H1 (cell line): ENCODE results near the gene ZRANB3.

Experiments
- EGR1 ChIP-seq: IDR thresholded peaks from 2 replicates; pipeline ENCODE4 v1.6.1; 2011; ENCODE audit warnings: low read depth, low read length, borderline replicate concordance
- GABPA ChIP-seq: IDR thresholded peaks from 2 replicates; pipeline ENCODE4 v1.6.1; 2011; ENCODE audit warnings: mild to moderate bottlenecking, low read length, moderate library complexity, borderline replicate concordance; ENCODE audit not compliant: insufficient read depth
- POLR2A ChIP-seq, 2 experiments: IDR thresholded peaks; 1 replicate in 1 of 2; 2 replicates in 1 of 2; pipeline ENCODE4 v1.6.1; 2011; ENCODE audit warnings: low read depth in 2 of 2, low read length in 2 of 2, mild to moderate bottlenecking in 2 of 2; ENCODE audit errors: control extremely low read depth in 1 of 2
- RFX5 ChIP-seq: IDR thresholded peaks from 2 replicates; pipeline ENCODE4 v1.6.1; 2011; ENCODE audit warnings: low read depth, low read length, improper control_type of control experiment, borderline replicate concordance
- SIN3A ChIP-seq, 2 experiments: IDR thresholded peaks in 1 of 2; conservative IDR thresholded peaks in 1 of 2; 2 replicates each; pipeline ENCODE4 v1.6.1; 2011 to 2012; ENCODE audit warnings: low read length in 2 of 2, improper control_type of control experiment in 1 of 2, low read depth in 1 of 2, mild to moderate bottlenecking in 1 of 2
- TF ChIP-seq, protein P1 (sequence below), 3 experiments: IDR thresholded peaks; 1 replicate in 2 of 3; 2 replicates in 1 of 3; pipeline versions ENCODE4 v1.5.1 to v1.6.1; 2011; ENCODE audit warnings: low read length in 3 of 3, mild to moderate bottlenecking in 3 of 3, inconsistent platforms in 2 of 3, low read depth in 1 of 3, moderate library complexity in 1 of 3; ENCODE audit not compliant: insufficient read depth in 1 of 3; ENCODE audit errors: control extremely low read depth in 1 of 3
- TF ChIP-seq, protein P2 (sequence below): IDR thresholded peaks from 2 replicates; pipeline ENCODE4 v1.6.1; 2011; ENCODE audit warnings: low read length, improper control_type of control experiment

DNA sequence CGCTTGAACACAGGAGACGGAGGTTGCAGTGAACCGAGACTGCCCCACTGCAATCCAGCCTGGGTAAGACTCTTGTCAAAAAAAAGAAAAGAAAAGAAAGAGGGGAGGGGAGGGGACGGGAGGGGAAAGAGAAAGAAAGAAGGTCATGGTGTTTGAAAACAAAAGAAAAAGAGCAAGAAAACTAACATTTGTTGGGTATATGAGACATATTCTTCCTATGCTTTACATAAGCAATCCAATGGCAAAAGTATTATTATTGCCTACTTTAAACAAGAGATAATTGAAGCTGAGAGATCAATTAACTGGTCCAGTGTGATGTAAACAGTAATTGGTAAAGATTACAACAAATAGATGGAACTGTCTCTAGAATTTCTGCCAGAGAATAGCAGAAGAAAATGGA, 157.3 kb downstream of the ZRANB3 start:
- TF ChIP-seq, protein P1, sequence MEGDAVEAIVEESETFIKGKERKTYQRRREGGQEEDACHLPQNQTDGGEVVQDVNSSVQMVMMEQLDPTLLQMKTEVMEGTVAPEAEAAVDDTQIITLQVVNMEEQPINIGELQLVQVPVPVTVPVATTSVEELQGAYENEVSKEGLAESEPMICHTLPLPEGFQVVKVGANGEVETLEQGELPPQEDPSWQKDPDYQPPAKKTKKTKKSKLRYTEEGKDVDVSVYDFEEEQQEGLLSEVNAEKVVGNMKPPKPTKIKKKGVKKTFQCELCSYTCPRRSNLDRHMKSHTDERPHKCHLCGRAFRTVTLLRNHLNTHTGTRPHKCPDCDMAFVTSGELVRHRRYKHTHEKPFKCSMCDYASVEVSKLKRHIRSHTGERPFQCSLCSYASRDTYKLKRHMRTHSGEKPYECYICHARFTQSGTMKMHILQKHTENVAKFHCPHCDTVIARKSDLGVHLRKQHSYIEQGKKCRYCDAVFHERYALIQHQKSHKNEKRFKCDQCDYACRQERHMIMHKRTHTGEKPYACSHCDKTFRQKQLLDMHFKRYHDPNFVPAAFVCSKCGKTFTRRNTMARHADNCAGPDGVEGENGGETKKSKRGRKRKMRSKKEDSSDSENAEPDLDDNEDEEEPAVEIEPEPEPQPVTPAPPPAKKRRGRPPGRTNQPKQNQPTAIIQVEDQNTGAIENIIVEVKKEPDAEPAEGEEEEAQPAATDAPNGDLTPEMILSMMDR (IDR thresholded peaks at IDR 0.05; ENCODE audit: control extremely low read depth in 1 of 3, insufficient read depth in 1 of 3, low read depth in 1 of 3, low read length in 3 of 3) = no peak
- TF ChIP-seq RFX5 (no peak), GABPA (no peak), POLR2A (IDR thresholded peaks at IDR 0.05; ENCODE audit: control extremely low read depth in 1 of 2, low read depth in 2 of 2, low read length in 2 of 2) (no peak), SIN3A (conservative IDR thresholded peaks at IDR 0.05 in 1 of 2, IDR thresholded peaks at IDR 0.05 in 1 of 2; ENCODE audit: low read depth in 1 of 2, low read length in 2 of 2) (no peak), EGR1 (no peak)
- TF ChIP-seq, protein P2, sequence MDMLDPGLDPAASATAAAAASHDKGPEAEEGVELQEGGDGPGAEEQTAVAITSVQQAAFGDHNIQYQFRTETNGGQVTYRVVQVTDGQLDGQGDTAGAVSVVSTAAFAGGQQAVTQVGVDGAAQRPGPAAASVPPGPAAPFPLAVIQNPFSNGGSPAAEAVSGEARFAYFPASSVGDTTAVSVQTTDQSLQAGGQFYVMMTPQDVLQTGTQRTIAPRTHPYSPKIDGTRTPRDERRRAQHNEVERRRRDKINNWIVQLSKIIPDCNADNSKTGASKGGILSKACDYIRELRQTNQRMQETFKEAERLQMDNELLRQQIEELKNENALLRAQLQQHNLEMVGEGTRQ = no peak
